Peyer's patch (tissue), 4 donors: ENCODE results near the gene ATXN1. TPM values are rescaled to one million over a fixed set of nuclear protein-coding genes. Genes with fewer than 3 reads are reported as not detected.

ENCODE experiments used
- DNase-seq, 3 donors: peaks; one replicate each; pipeline ENCODE4 v3.0.0-alpha.2; 2017 to 2019
- H3K27ac ChIP-seq, 4 donors: fragments of 200-600 bp; sonication (generic); one replicate each; pipeline ENCODE4 v1.5.1; 2016 to 2019
- H3K27me3 ChIP-seq, 2 donors: fragments of 200-600 bp; sonication (generic); one replicate each; pipeline ENCODE4 v1.5.1; 2019
- H3K36me3 ChIP-seq, 3 donors: fragments of 200-600 bp; sonication (generic); one replicate each; pipeline ENCODE4 v1.5.1; 2016 to 2019
- H3K4me1 ChIP-seq, 4 donors: fragments of 200-600 bp; sonication (generic); one replicate each; pipeline ENCODE4 v1.5.1; 2016 to 2019
- H3K4me3 ChIP-seq, 4 donors: fragments of 200-600 bp; sonication (generic); 1 replicate in 3 of 4; 2 replicates in 1 of 4; pipeline ENCODE4 v1.5.1; 2016 to 2019; ENCODE audit warnings: mild to moderate bottlenecking in 1 of 4
- H3K9me3 ChIP-seq, 4 donors: fragments of 200-600 bp; sonication (generic); one replicate each; pipeline ENCODE4 v1.5.1; 2016 to 2019; ENCODE audit warnings: mild to moderate bottlenecking in 1 of 4
- POLR2A ChIP-seq, 2 donors: fragments of 450-650 bp; IDR thresholded peaks; one replicate each; pipeline ENCODE4 v1.5.1; 2017; ENCODE audit warnings: antibody characterized with exemption in 2 of 2, mild to moderate bottlenecking in 2 of 2, moderate library complexity in 2 of 2
- total RNA-seq, 4 donors: library from RNA; depleted of rRNA; stranded (reverse); fragments of >200 nt; gene quantifications; one replicate each; pipeline ENCODE4 v1.1.0, GENCODE V29; 2016
- TF ChIP-seq, protein P1 (sequence below), 6 experiments: fragments of 450-650 bp in 4 of 6; fragments of 200-600 bp in 2 of 6; sonication (generic) in 1 of 6; IDR thresholded peaks; one replicate each; pipeline ENCODE4 v1.5.1; 2017 to 2019; ENCODE audit warnings: antibody characterized with exemption in 6 of 6, mild to moderate bottlenecking in 3 of 6, moderate library complexity in 1 of 6

The ATXN1 gene
- total RNA-seq, 4 donors from 2014 or later: 34.7 to 48.5 (median 43.1) TPM

DNA sequence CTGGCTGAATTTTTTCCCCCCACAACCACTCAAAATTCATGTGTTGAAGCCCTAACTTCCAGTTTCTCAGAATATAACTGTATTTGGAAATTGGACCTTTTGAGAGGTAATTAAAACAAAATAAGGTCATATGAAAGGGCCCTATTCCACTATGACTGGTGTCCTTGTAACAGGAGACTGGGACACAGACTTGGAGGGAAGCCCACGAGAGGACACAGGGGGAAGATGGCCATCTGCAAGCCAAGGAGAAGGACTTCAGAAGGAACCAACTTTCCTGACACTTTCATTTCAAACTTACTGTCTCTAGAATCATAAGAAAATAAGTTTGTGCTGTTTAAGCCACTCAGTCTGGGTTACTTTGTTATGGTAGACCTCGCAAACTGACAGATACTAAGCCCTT, 134.6 kb downstream of the ATXN1 start:
- no peak for TF ChIP-seq POLR2A (IDR thresholded peaks at IDR 0.05)
- TF ChIP-seq, protein P1, sequence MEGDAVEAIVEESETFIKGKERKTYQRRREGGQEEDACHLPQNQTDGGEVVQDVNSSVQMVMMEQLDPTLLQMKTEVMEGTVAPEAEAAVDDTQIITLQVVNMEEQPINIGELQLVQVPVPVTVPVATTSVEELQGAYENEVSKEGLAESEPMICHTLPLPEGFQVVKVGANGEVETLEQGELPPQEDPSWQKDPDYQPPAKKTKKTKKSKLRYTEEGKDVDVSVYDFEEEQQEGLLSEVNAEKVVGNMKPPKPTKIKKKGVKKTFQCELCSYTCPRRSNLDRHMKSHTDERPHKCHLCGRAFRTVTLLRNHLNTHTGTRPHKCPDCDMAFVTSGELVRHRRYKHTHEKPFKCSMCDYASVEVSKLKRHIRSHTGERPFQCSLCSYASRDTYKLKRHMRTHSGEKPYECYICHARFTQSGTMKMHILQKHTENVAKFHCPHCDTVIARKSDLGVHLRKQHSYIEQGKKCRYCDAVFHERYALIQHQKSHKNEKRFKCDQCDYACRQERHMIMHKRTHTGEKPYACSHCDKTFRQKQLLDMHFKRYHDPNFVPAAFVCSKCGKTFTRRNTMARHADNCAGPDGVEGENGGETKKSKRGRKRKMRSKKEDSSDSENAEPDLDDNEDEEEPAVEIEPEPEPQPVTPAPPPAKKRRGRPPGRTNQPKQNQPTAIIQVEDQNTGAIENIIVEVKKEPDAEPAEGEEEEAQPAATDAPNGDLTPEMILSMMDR (IDR thresholded peaks at IDR 0.05): no peak
- Histone ChIP-seq H3K4me3 (no peak overlapping the region), H3K9me3 (no peaks in the 10 kb centered on the region), H3K27me3 (no peaks in the 10 kb centered on the region), H3K36me3 (no peaks in the 10 kb centered on the region), H3K27ac (no peak overlapping the region), H3K4me1 (no peaks in the 10 kb centered on the region)
- DNase-seq: no peak

DNA sequence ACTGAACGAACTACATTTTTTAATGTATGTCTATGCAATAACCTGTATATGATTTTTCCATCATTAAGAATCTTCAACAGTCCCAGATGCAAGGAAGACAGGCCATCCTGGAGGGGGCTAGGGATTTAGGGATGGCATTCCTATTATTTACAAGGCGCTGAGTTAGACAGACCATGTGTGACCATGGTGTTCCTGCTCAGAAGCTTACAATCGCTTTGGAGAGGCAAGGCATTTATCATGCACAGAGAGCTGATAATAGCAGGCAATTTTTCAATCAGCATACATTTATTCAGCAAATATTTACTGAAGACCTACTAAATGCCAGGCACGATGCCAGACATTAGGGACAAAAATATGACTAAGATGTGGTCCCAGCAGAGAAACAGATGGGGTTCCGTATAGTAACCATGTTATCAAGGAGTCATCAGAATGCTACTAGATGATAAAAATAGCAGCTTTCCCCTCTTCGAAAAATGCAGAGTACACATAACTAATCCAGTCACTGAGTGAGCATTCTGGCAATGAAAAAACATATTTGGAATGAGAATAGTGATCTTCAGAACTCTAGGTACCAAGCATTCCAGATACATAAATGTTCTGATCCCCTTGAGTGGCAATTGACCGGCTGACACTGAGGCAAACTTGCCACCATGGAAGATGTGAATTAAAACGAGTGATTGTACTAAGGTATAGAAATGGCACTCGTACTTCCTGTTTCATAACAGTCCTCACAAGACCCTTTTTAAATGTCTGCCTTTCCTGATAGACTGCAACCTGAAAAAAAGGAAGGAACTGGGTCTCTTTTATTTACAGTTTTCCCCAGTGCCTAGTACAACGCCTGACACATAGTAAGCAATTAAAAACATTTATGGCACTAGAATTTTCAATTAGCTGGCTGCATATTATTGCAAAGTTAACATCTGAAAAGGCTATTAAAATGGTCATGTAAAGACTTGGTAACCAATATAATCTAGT, 135.7 kb downstream of the ATXN1 start:
- Histone ChIP-seq H3K27me3 (no peaks in the 10 kb centered on the region), H3K9me3 (no peaks in the 10 kb centered on the region), H3K4me3 (no peak overlapping the region), H3K27ac (no peak overlapping the region), H3K4me1 (no peaks in the 10 kb centered on the region), H3K36me3 (no peaks in the 10 kb centered on the region)
- no peak for TF ChIP-seq POLR2A (IDR thresholded peaks at IDR 0.05)
- TF ChIP-seq, protein P1 (IDR thresholded peaks at IDR 0.05): no peak
- DNase-seq: no peak

DNA sequence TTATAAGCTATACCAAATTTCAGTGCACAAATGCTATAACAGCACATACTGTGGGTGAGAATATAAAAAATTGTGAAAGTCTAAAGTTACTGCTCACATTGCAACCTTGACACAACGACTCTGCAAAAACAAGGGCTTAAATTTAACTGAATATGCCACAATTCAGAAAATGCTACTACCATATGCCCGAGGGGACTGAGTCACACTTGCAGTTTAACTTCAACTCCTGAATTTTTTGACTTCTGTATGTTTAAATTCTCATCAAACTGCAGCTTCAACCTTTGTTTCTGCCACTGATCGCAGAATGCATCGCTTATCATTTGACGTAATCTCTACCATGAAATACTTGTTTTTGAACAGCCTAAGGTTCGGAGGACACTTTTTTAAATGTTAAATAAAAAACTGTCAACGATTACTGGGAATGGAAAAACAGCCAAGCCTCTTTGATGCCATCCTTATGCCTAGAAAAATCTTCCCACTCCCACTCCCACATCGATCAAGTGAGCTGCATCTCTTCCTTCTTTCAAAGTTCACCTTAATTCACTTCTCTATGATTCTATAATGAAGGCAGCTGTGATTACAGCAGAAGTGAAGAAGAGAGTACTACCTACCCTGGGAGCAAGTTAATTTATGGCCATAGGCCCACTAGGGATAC, 136.5 kb downstream of the ATXN1 start:
- H3K4me3 ChIP-seq: no peak overlapping the region
- TF ChIP-seq POLR2A (IDR thresholded peaks at IDR 0.05): no peak
- TF ChIP-seq, protein P1 (IDR thresholded peaks at IDR 0.05): no peak
- H3K4me1 ChIP-seq: no peaks in the 10 kb centered on the region
- DNase-seq: no peak
- H3K9me3 ChIP-seq: no peaks in the 10 kb centered on the region
- no peak overlapping the region for H3K27ac ChIP-seq
- H3K36me3 ChIP-seq: no peaks in the 10 kb centered on the region
- H3K27me3 ChIP-seq: no peaks in the 10 kb centered on the region

DNA sequence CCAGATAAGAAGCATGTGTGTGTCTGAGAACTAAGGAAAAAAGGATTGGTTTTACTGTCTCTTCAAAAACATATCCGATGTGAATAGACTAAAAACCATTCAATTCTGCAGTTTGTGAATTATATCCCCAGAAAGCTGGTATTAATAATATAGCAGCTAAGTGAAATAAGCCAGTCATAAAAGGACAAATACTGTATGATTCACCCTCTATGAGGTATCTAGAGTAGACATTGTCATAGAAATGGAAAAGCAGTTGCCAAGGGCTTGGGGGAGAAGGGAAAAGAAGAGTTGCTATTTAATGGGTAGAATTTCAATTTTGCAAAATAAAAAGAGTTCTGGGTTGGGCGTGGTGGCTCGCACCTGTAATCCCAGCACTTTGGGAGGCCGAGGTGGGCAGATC, 137.5 kb downstream of the ATXN1 start:
- Histone ChIP-seq H3K27me3 (no peaks in the 10 kb centered on the region), H3K36me3 (no peaks in the 10 kb centered on the region), H3K4me1 (no peaks in the 10 kb centered on the region), H3K4me3 (no peak overlapping the region), H3K9me3 (no peaks in the 10 kb centered on the region), H3K27ac (no peak overlapping the region)
- DNase-seq: no peak
- TF ChIP-seq POLR2A (IDR thresholded peaks at IDR 0.05): no peak
- TF ChIP-seq, protein P1 (IDR thresholded peaks at IDR 0.05): no peak

DNA sequence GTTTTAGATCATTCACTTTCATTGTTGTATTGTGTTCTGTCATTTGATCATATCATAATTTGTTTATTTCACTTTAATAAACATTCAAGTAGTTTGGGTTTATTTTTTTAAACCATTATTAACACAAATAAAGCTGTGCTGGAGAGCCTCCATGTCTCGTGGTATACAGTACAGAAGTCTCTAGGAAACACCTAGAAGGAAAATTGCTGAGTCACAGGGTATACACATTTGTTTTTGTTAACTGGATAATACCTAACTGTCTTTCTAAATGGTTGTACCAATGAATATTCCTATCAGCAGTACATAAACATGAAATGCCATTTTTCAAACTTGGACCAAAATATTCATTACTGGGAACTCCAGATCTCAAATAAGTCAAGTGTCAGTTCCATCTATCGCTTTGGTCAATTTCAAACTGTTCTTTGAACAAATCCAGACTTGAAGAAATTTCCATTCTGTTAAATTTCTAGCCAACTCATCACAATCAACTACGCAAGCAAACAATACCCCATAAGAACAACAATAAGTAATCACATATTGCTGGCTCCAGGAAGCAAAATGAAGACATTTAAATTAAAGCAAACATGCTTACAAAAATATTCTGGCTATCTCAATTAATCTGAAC, 138.1 kb downstream of the ATXN1 start:
- H3K27me3 ChIP-seq: no peaks in the 10 kb centered on the region
- no peak overlapping the region for H3K27ac ChIP-seq
- DNase-seq: no peak
- no peaks in the 10 kb centered on the region for H3K4me1 ChIP-seq
- H3K9me3 ChIP-seq: no peaks in the 10 kb centered on the region
- TF ChIP-seq, protein P1 (IDR thresholded peaks at IDR 0.05): no peak
- TF ChIP-seq POLR2A (IDR thresholded peaks at IDR 0.05): no peak
- no peak overlapping the region for H3K4me3 ChIP-seq
- H3K36me3 ChIP-seq: no peaks in the 10 kb centered on the region
